Mesendoderm (in vitro differentiated cells): ENCODE data around the gene MYH7.
"Not testable (repeated sequence)": the region's sequence is repeated elsewhere in the genome, so short reads cannot be mapped to it uniquely, and the experiment has no call there.

Source experiments
- DNase-seq: peaks from one replicate; pipeline ENCODE4 v3.0.0; 2013
- H2AK5ac ChIP-seq: 2 replicates; pipeline ENCODE4 v1.6.1; 2013; ENCODE audit warnings: low read length, inconsistent platforms
- H2BK120ac ChIP-seq: 2 replicates; pipeline ENCODE4 v1.6.1; 2013; ENCODE audit warnings: low read depth, mild to moderate bottlenecking, low read length, moderate library complexity, mixed read lengths
- H2BK15ac ChIP-seq: replicated peaks from 2 replicates; pipeline ENCODE4 v1.6.1; 2013; ENCODE audit warnings: low read depth, mild to moderate bottlenecking, moderate library complexity
- H2BK5ac ChIP-seq: 2 replicates; pipeline ENCODE4 v1.6.1; 2013; ENCODE audit warnings: low read length, inconsistent platforms
- H3K18ac ChIP-seq: 2 replicates; pipeline ENCODE4 v1.6.1; 2013; ENCODE audit warnings: mild to moderate bottlenecking, low read length, mixed read lengths
- H3K23ac ChIP-seq: one replicate; pipeline ENCODE4 v1.6.1; 2013; ENCODE audit warnings: low read length
- H3K27ac ChIP-seq: 2 replicates; pipeline ENCODE4 v1.5.1; 2013; ENCODE audit warnings: low read depth, mild to moderate bottlenecking, inconsistent platforms, low read length, moderate library complexity
- H3K27me3 ChIP-seq: 2 replicates; pipeline ENCODE4 v1.6.1; 2013; ENCODE audit warnings: low read length, control low read depth, mild to moderate bottlenecking, inconsistent platforms; ENCODE audit not compliant: insufficient read depth, poor library complexity
- H3K36me3 ChIP-seq: 2 replicates; pipeline ENCODE4 v1.6.1; 2013; ENCODE audit warnings: low read length, inconsistent platforms; ENCODE audit not compliant: control insufficient read depth, insufficient read depth
- H3K4ac ChIP-seq: one replicate; pipeline ENCODE4 v1.6.1; 2013; ENCODE audit warnings: low read depth, mild to moderate bottlenecking, low read length, moderate library complexity
- H3K4me1 ChIP-seq: 2 replicates; pipeline ENCODE4 v1.6.1; 2013; ENCODE audit warnings: low read depth, low read length, inconsistent platforms; ENCODE audit not compliant: control insufficient read depth
- H3K4me2 ChIP-seq: 2 replicates; pipeline ENCODE4 v1.6.1; 2013; ENCODE audit warnings: low read length
- H3K4me3 ChIP-seq: 2 replicates; pipeline ENCODE4 v1.5.1; 2013; ENCODE audit warnings: mild to moderate bottlenecking, low read length
- H3K56ac ChIP-seq: one replicate; pipeline ENCODE4 v1.6.1; 2013; ENCODE audit warnings: low read length
- H3K79me1 ChIP-seq: 2 replicates; pipeline ENCODE4 v1.6.1; 2013; ENCODE audit warnings: low read length, inconsistent platforms
- H3K79me2 ChIP-seq: 2 replicates; pipeline ENCODE4 v1.6.1; 2013; ENCODE audit warnings: mild to moderate bottlenecking, low read length; ENCODE audit not compliant: control insufficient read depth, insufficient read depth
- H3K9ac ChIP-seq: 2 replicates; pipeline ENCODE4 v1.6.1; 2013; ENCODE audit warnings: low read length, inconsistent platforms
- H4K5ac ChIP-seq: one replicate; pipeline ENCODE4 v1.6.1; 2013; ENCODE audit warnings: low read length
- H4K8ac ChIP-seq: one replicate; pipeline ENCODE4 v1.6.1; 2013; ENCODE audit warnings: low read depth, mild to moderate bottlenecking, control low read depth, low read length, moderate library complexity
- WGBS: extraction: QIAGEN DNeasy Blood & Tissue Kit; methylation state at CpG from one replicate; pipeline ENCODE4 v1.1.7; 2013; ENCODE audit warnings: low lambda C conversion rate, missing lambda C conversion rate; ENCODE audit not compliant: insufficient coverage; ENCODE audit errors: extremely low coverage; 5-methylcytosine and 5-hydroxymethylcytosine counted together

MYH7 gene

GRCh38 chr14:23423657-23424056 is 11.8 kb downstream of the MYH7 start:
- no peak for DNase-seq
- WGBS, result no CpG with 5 or more reads among the region's 6 CpGs
- H2BK120ac ChIP-seq, result no peak overlapping the region
- no peaks in the 10 kb centered on the region for H3K79me1 ChIP-seq
- no peak overlapping the region for H2AK5ac ChIP-seq
- H3K56ac ChIP-seq, result no peak overlapping the region
- no peaks in the 10 kb centered on the region for H3K4me1 ChIP-seq
- no peak overlapping the region for H4K5ac ChIP-seq
- H3K27ac ChIP-seq, result no peak overlapping the region
- H3K79me2 ChIP-seq, result no peaks in the 10 kb centered on the region
- no peak overlapping the region for H3K9ac ChIP-seq
- H3K36me3 ChIP-seq, result no peaks in the 10 kb centered on the region
- H3K23ac ChIP-seq, result no peak overlapping the region
- H3K4me3 ChIP-seq, result no peak overlapping the region
- H4K8ac ChIP-seq, result no peak overlapping the region
- no peaks in the 10 kb centered on the region for H3K27me3 ChIP-seq
- H3K4ac ChIP-seq, result no peak overlapping the region
- H3K4me2 ChIP-seq, result no peak overlapping the region
- no peak overlapping the region for H2BK5ac ChIP-seq
- no peak overlapping the region for H2BK15ac ChIP-seq
- H3K18ac ChIP-seq, result no peak overlapping the region

- H3K79me2 ChIP-seq, result no peaks in the 10 kb centered on the region
- H2BK120ac ChIP-seq, result no peak overlapping the region
- H4K8ac ChIP-seq, result no peak overlapping the region
- H3K79me1 ChIP-seq, result no peaks in the 10 kb centered on the region
- H3K4me2 ChIP-seq, result no peak overlapping the region
- H3K36me3 ChIP-seq, result no peaks in the 10 kb centered on the region
- H3K27ac ChIP-seq, result no peak overlapping the region
- no peak overlapping the region for H3K56ac ChIP-seq
- no peaks in the 10 kb centered on the region for H3K27me3 ChIP-seq
- H3K4me3 ChIP-seq, result no peak overlapping the region
- no peaks in the 10 kb centered on the region for H3K4me1 ChIP-seq
- no peak overlapping the region for H2BK5ac ChIP-seq
- no peak overlapping the region for H4K5ac ChIP-seq
- H2BK15ac ChIP-seq, result no peak overlapping the region
- H3K4ac ChIP-seq, result no peak overlapping the region
- no peak for DNase-seq
- H3K9ac ChIP-seq, result no peak overlapping the region
- no peak overlapping the region for H3K18ac ChIP-seq
- H3K23ac ChIP-seq, result no peak overlapping the region
- H2AK5ac ChIP-seq, result no peak overlapping the region
Measured at GRCh38 chr14:23421594-23421993, 13.9 kb downstream of the MYH7 start.

DNA sequence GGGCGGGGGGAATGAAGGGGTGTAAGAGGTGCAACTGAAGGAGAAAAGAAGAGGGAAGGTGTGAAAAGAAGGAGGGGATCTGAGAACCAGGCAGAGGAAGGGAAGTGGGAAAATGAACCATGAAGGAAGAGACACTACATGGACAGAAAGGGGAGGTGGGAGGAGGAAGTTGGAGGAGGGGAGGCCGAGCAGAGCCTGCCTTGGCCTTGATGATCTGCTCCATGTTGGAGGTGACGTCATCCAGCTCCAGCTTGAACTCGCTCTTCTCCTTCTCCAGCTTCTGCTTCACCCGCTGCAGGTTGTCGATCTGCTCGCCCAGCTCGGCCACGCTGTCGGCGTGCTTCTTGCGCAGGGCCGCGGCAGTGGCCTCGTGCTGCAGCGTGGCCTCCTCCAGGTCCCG is 15.8 kb downstream of the MYH7 start:
- WGBS, result 100% methylated on average over 1 of the region's 17 CpGs
- not testable (repeated sequence) for H3K79me2 ChIP-seq, H3K36me3 ChIP-seq

DNA sequence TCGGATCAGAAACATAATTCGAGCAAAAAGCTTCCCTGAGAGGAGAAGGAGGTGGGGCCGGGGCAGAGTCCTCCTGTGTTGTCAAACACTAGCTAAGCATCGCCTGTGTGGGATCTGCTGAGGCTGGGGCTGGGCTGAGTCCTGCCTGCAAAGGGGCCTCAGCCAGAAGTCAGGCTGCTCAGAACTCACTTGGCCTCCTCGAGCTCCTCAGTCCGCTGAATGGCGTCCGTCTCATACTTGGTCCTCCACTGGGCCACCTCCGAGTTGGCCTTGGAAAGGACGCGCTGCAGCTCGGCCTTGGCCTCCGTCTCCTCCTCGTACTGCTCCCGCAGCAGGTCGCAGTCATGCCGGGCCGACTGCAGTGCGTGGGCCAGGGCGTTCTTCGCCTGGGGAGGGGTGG is 17.4 kb downstream of the MYH7 start:
- Histone ChIP-seq H2AK5ac (no peak overlapping the region), H3K79me2 (no peaks in the 10 kb centered on the region), H4K8ac (no peak overlapping the region), H3K79me1 (no peaks in the 10 kb centered on the region), H3K56ac (no peak overlapping the region), H4K5ac (no peak overlapping the region), H2BK120ac (no peak overlapping the region), H2BK15ac (no peak overlapping the region), H2BK5ac (no peak overlapping the region), H3K36me3 (no peaks in the 10 kb centered on the region), H3K9ac (no peak overlapping the region), H3K4me2 (no peak overlapping the region), H3K27ac (no peak overlapping the region), H3K4me3 (no peak overlapping the region), H3K18ac (no peak overlapping the region), H3K27me3 (no peaks in the 10 kb centered on the region), H3K4ac (no peak overlapping the region), H3K23ac (no peak overlapping the region), H3K4me1 (no peaks in the 10 kb centered on the region)
- no CpG with 5 or more reads among the region's 21 CpGs for WGBS
- no peak for DNase-seq

More for the DNA sequence above, 15.8 kb downstream of the MYH7 start:
- H3K27me3 ChIP-seq, H2BK5ac ChIP-seq, H4K8ac ChIP-seq, H2BK15ac ChIP-seq, DNase-seq, H3K9ac ChIP-seq, H3K79me1 ChIP-seq, H3K27ac ChIP-seq, H2BK120ac ChIP-seq, H4K5ac ChIP-seq, H3K4me3 ChIP-seq, H3K4me1 ChIP-seq, H3K23ac ChIP-seq, H3K4ac ChIP-seq, H3K18ac ChIP-seq, H3K4me2 ChIP-seq, H2AK5ac ChIP-seq, H3K56ac ChIP-seq: not testable (repeated sequence)

- H2BK5ac ChIP-seq, H2AK5ac ChIP-seq, H3K56ac ChIP-seq, H2BK15ac ChIP-seq, H3K4me2 ChIP-seq, H2BK120ac ChIP-seq, H3K79me2 ChIP-seq, H4K8ac ChIP-seq, H3K4me1 ChIP-seq, H3K18ac ChIP-seq, H3K4ac ChIP-seq, H4K5ac ChIP-seq, H3K27me3 ChIP-seq, H3K36me3 ChIP-seq, DNase-seq, H3K4me3 ChIP-seq, H3K27ac ChIP-seq, H3K9ac ChIP-seq, H3K79me1 ChIP-seq, H3K23ac ChIP-seq: not testable (repeated sequence)
- no CpG with 5 or more reads among the region's 12 CpGs for WGBS
Measured at GRCh38 chr14:23417269-23417668, 18.2 kb downstream of the MYH7 start.

- no peaks in the 10 kb centered on the region for H3K36me3 ChIP-seq
- no peak for DNase-seq
- WGBS, result no CpG with 5 or more reads among the region's 11 CpGs
- H4K8ac ChIP-seq, result no peak overlapping the region
- H3K4me1 ChIP-seq, result no peaks in the 10 kb centered on the region
- no peak overlapping the region for H3K23ac ChIP-seq
- no peaks in the 10 kb centered on the region for H3K27me3 ChIP-seq
- H3K4me3 ChIP-seq, result no peak overlapping the region
- H3K27ac ChIP-seq, result no peak overlapping the region
- no peak overlapping the region for H4K5ac ChIP-seq
- H3K4me2 ChIP-seq, result no peak overlapping the region
- no peaks in the 10 kb centered on the region for H3K79me2 ChIP-seq
- H3K18ac ChIP-seq, result no peak overlapping the region
- H3K56ac ChIP-seq, result no peak overlapping the region
- no peak overlapping the region for H2BK120ac ChIP-seq
- H3K9ac ChIP-seq, result no peak overlapping the region
- H2BK15ac ChIP-seq, result no peak overlapping the region
- no peak overlapping the region for H2AK5ac ChIP-seq
- no peak overlapping the region for H3K4ac ChIP-seq
- no peak overlapping the region for H2BK5ac ChIP-seq
- H3K79me1 ChIP-seq, result no peaks in the 10 kb centered on the region
Measured at GRCh38 chr14:23416801-23417200, 18.7 kb downstream of the MYH7 start.
